Occipital lobe (tissue), 2 donors: ENCODE measurements around the gene GIPC1. TPM values are rescaled to one million over a fixed set of nuclear protein-coding genes. Genes with fewer than 3 reads are reported as not detected.
"Not testable (repeated sequence)": the region's sequence is repeated elsewhere in the genome, so short reads cannot be mapped to it uniquely, and the experiment has no call there.

ENCODE experiments used
- DNase-seq: peaks from one replicate; lab custom pipeline; 2025; lab: John Stamatoyannopoulos, UW
- total RNA-seq: library from RNA; depleted of rRNA; stranded (reverse); fragments of >200 nt; gene quantifications from one replicate; pipeline ENCODE4 v1.2.3, GENCODE V29; 2014

The GIPC1 gene
- total RNA-seq = 28.4 TPM

GRCh38 chr19:14496029-14496833, at the start of gene GIPC1:
Gene GIPC1 (minus strand): TSS chr19:14496127. CDS start chr19:14482976, 13,151 bp downstream.
- DNase-seq = peak; percentile 97

- DNase-seq = no peak
Observed at GRCh38 chr19:14545716-14546082, 49.8 kb upstream of the GIPC1 start.

GRCh38 chr19:14544977-14545715, 49.2 kb upstream of the GIPC1 start:
- peak; percentile 88 for DNase-seq

GRCh38 chr19:14544047-14544446, 48.1 kb upstream of the GIPC1 start:
- no peak for DNase-seq

- DNase-seq = no peak
Observed at GRCh38 chr19:14542711-14543328, 46.9 kb upstream of the GIPC1 start.

GRCh38 chr19:14541979-14542378, 46.1 kb upstream of the GIPC1 start:
- not testable (repeated sequence) for DNase-seq

GRCh38 chr19:14540741-14541525, 45.0 kb upstream of the GIPC1 start:
- no peak for DNase-seq

- DNase-seq = no peak
Observed at GRCh38 chr19:14536926-14537692, 41.2 kb upstream of the GIPC1 start.

GRCh38 chr19:14533450-14533849, 37.5 kb upstream of the GIPC1 start:
- no peak for DNase-seq

- DNase-seq = no peak
Observed at GRCh38 chr19:14530506-14530905, 34.6 kb upstream of the GIPC1 start.

- no peak for DNase-seq
Observed at GRCh38 chr19:14530005-14530348, 34.0 kb upstream of the GIPC1 start.

- peak; percentile 100 for DNase-seq
Observed at GRCh38 chr19:14529254-14530004, 33.5 kb upstream of the GIPC1 start, which contains the start of gene TECR. Gene TECR (plus strand): TSS chr19:14529594. CDS start chr19:14529697, 103 bp downstream.

GRCh38 chr19:14528419-14529253, 32.7 kb upstream of the GIPC1 start:
- no peak for DNase-seq

GRCh38 chr19:14526423-14526822, 30.5 kb upstream of the GIPC1 start:
- no peak for DNase-seq

GRCh38 chr19:14525729-14526128, 29.8 kb upstream of the GIPC1 start:
- DNase-seq = no peak

- DNase-seq = no peak
Observed at GRCh38 chr19:14520543-14520942, 24.6 kb upstream of the GIPC1 start.

GRCh38 chr19:14519860-14520407, 24.0 kb upstream of the GIPC1 start:
- no peak for DNase-seq

GRCh38 chr19:14519245-14519859, 23.4 kb upstream of the GIPC1 start:
- no peak for DNase-seq
